ENCODE results near the gene LMBRD2.

The LMBRD2 gene

GRCh38 chr5:36152324-36153297, 924 bp upstream of the LMBRD2 start:
- DNase-seq: no peak
- peak overlapping the region; percentile 96 for H3K27ac ChIP-seq
- H3K27me3 ChIP-seq (ENCODE audit: insufficient read depth, low read depth, severe bottlenecking): no peaks in the 10 kb centered on the region
- peaks cover 55% of the 10 kb centered on the region for H3K36me3 ChIP-seq
- TF ChIP-seq, protein P1, sequence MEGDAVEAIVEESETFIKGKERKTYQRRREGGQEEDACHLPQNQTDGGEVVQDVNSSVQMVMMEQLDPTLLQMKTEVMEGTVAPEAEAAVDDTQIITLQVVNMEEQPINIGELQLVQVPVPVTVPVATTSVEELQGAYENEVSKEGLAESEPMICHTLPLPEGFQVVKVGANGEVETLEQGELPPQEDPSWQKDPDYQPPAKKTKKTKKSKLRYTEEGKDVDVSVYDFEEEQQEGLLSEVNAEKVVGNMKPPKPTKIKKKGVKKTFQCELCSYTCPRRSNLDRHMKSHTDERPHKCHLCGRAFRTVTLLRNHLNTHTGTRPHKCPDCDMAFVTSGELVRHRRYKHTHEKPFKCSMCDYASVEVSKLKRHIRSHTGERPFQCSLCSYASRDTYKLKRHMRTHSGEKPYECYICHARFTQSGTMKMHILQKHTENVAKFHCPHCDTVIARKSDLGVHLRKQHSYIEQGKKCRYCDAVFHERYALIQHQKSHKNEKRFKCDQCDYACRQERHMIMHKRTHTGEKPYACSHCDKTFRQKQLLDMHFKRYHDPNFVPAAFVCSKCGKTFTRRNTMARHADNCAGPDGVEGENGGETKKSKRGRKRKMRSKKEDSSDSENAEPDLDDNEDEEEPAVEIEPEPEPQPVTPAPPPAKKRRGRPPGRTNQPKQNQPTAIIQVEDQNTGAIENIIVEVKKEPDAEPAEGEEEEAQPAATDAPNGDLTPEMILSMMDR (IDR thresholded peaks at IDR 0.05; ENCODE audit: low read depth, low read length): no peak
- no peaks in the 10 kb centered on the region for H3K9me3 ChIP-seq (ENCODE audit: severe bottlenecking)
- peak overlapping the region; percentile 100 for H3K4me3 ChIP-seq (ENCODE audit: low read depth, low read length)

GRCh38 chr5:36150676-36151433, 832 bp downstream of the LMBRD2 start:
- DNase-seq: peak; percentile 58
- Histone ChIP-seq H3K9me3 (ENCODE audit: severe bottlenecking) (no peaks in the 10 kb centered on the region), H3K36me3 (peaks cover 42% of the 10 kb centered on the region), H3K27me3 (ENCODE audit: insufficient read depth, low read depth, severe bottlenecking) (no peaks in the 10 kb centered on the region), H3K27ac (peak overlapping the region; percentile 96), H3K4me3 (ENCODE audit: low read depth, low read length) (peak overlapping the region; percentile 100)
- TF ChIP-seq, protein P1 (IDR thresholded peaks at IDR 0.05; ENCODE audit: low read depth, low read length): no peak

DNA sequence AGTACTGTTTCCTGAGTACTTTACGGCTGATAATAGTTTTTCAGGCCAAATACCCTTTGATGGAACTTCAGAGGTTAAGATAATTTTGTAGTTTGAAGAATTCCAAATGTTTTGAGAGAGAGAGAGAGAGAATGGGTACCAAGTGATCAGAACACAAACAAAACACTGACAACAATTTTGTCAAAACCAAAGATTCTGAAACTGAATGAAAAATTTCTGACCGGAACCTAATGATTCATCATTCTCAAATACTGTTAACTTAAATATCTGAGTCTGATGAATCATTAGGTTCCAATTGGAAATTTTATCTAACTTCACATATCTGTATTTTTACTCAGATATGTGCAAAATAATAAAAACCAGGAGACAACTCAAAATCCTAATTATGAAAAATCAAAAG, 4.0 kb downstream of the LMBRD2 start:
- no peak overlapping the region for H3K4me3 ChIP-seq (ENCODE audit: low read depth, low read length)
- no peaks in the 10 kb centered on the region for H3K27me3 ChIP-seq (ENCODE audit: insufficient read depth, low read depth, severe bottlenecking)
- TF ChIP-seq, protein P1 (IDR thresholded peaks at IDR 0.05; ENCODE audit: low read depth, low read length): no peak
- DNase-seq: no peak
- peaks cover 11% of the 10 kb centered on the region for H3K36me3 ChIP-seq
- H3K27ac ChIP-seq: no peak overlapping the region
- no peaks in the 10 kb centered on the region for H3K9me3 ChIP-seq (ENCODE audit: severe bottlenecking)

GRCh38 chr5:36146390-36146789, 5.3 kb downstream of the LMBRD2 start:
- no peaks in the 10 kb centered on the region for H3K9me3 ChIP-seq (ENCODE audit: severe bottlenecking)
- DNase-seq: no peak
- H3K36me3 ChIP-seq: peaks cover under 1% of the 10 kb centered on the region
- H3K27ac ChIP-seq: no peak overlapping the region
- no peak overlapping the region for H3K4me3 ChIP-seq (ENCODE audit: low read depth, low read length)
- TF ChIP-seq, protein P1 (IDR thresholded peaks at IDR 0.05; ENCODE audit: low read depth, low read length): no peak
- H3K27me3 ChIP-seq (ENCODE audit: insufficient read depth, low read depth, severe bottlenecking): no peaks in the 10 kb centered on the region

- TF ChIP-seq, protein P1 (IDR thresholded peaks at IDR 0.05; ENCODE audit: low read depth, low read length): no peak
Observed at GRCh38 chr5:36145311-36145710, 6.4 kb downstream of the LMBRD2 start.

More at GRCh38 chr5:36145311-36145710, 6.4 kb downstream of the LMBRD2 start:
- Histone ChIP-seq H3K9me3 (ENCODE audit: severe bottlenecking) (no peaks in the 10 kb centered on the region), H3K27me3 (ENCODE audit: insufficient read depth, low read depth, severe bottlenecking) (no peaks in the 10 kb centered on the region), H3K27ac (no peak overlapping the region), H3K36me3 (peaks cover 9% of the 10 kb centered on the region), H3K4me3 (ENCODE audit: low read depth, low read length) (no peak overlapping the region)
- DNase-seq: no peak

Data from WERI-Rb-1 (cell line).